Endothelial cell of umbilical vein (primary cell): ENCODE measurements around the gene INHA. TPM values are rescaled to one million over a fixed set of nuclear protein-coding genes. Genes with fewer than 3 reads are reported as not detected.

Experiments used
- BruUV-seq: library from RNA; stranded (reverse); fragments of 400-500 nt; replicated peaks from 2 replicates; lab custom pipeline; 2021; lab: Mats Ljungman, UMichigan
- CTCF ChIA-PET: fragments of 300-600, 350-600 bp; sonication (Branson Sonifier 250); formaldehyde crosslinking; loops from one replicate; lab custom pipeline; 2021; ENCODE audit warnings: antibody characterized with exemption, inconsistent platforms; lab: Charles Lee
- POLR2A ChIA-PET: fragments of 300-600, 350-600 bp; sonication (Branson Sonifier 250); formaldehyde crosslinking; loops from one replicate; lab custom pipeline; 2021; ENCODE audit warnings: antibody characterized with exemption, inconsistent platforms; lab: Charles Lee
- DNase-seq: peaks from one replicate; pipeline ENCODE4 v3.0.0-alpha.2; 2011; ENCODE audit warnings: low read depth, low spot score
- FAIRE-seq: peaks from 2 replicates; lab custom pipeline; 2011; peaks lifted over from hg19 to GRCh38; lab: Jason Lieb, UNC
- H2AFZ ChIP-seq: 2 replicates; pipeline ENCODE4 v1.6.0; 2012; ENCODE audit warnings: low read depth, low read length, control low read depth, inconsistent platforms
- H3K27ac ChIP-seq: 2 replicates; pipeline ENCODE4 v1.5.1; 2011; ENCODE audit warnings: low read depth, mild to moderate bottlenecking, control low read depth, low read length, moderate library complexity; ENCODE audit not compliant: insufficient read depth
- H3K27me3 ChIP-seq, 2 experiments: 2 replicates each; pipeline versions ENCODE4 v1.6.0 to v1.6.1; 2011; ENCODE audit warnings: low read length in 2 of 2, mixed read lengths in 1 of 2; ENCODE audit not compliant: control insufficient read depth in 2 of 2, insufficient read depth in 2 of 2
- H3K36me3 ChIP-seq, 2 experiments: 2 replicates in 1 of 2; 3 replicates in 1 of 2; pipeline ENCODE4 v1.5.1; 2011; ENCODE audit warnings: low read length in 2 of 2, mild to moderate bottlenecking in 1 of 2, moderate library complexity in 1 of 2; ENCODE audit not compliant: control insufficient read depth in 2 of 2, insufficient read depth in 2 of 2; ENCODE audit errors: extremely low read depth in 1 of 2
- H3K4me1 ChIP-seq: 3 replicates; pipeline ENCODE4 v1.5.1; 2011; ENCODE audit warnings: mild to moderate bottlenecking, low read length; ENCODE audit not compliant: control insufficient read depth, insufficient read depth; ENCODE audit errors: extremely low read depth
- H3K4me2 ChIP-seq: 2 replicates; pipeline ENCODE4 v1.6.1; 2011; ENCODE audit warnings: low read length, control low read depth, mixed read lengths; ENCODE audit not compliant: insufficient read depth
- H3K4me3 ChIP-seq, 3 experiments: fragments of 200-600 bp in 1 of 3; sonication (generic), shearing (Covaris generic) in 1 of 3; replicated peaks in 1 of 3; 2 replicates each; pipeline ENCODE4 v1.5.1; 2011 to 2016; ENCODE audit warnings: control low read depth in 3 of 3, low read length in 3 of 3, mild to moderate bottlenecking in 2 of 3, inconsistent platforms in 1 of 3, low read depth in 1 of 3, moderate library complexity in 1 of 3; ENCODE audit not compliant: insufficient read depth in 1 of 3
- H3K79me2 ChIP-seq: 2 replicates; pipeline ENCODE4 v1.6.0; 2012; ENCODE audit warnings: low read length, inconsistent platforms; ENCODE audit not compliant: control insufficient read depth, insufficient read depth
- H3K9ac ChIP-seq: replicated peaks from 2 replicates; pipeline ENCODE3; 2011; ENCODE audit warnings: low read length, control low read depth; ENCODE audit not compliant: insufficient read depth; ENCODE audit errors: extremely low read depth
- H3K9me1 ChIP-seq: replicated peaks from 3 replicates; pipeline ENCODE4 v1.6.0; 2011; ENCODE audit warnings: mild to moderate bottlenecking, low read length; ENCODE audit not compliant: control insufficient read depth, insufficient read depth; ENCODE audit errors: extremely low read depth
- H3K9me3 ChIP-seq: replicated peaks from 2 replicates; pipeline ENCODE4 v1.5.1; 2012; ENCODE audit warnings: low read length, inconsistent platforms; ENCODE audit not compliant: control insufficient read depth, insufficient read depth
- H4K20me1 ChIP-seq: replicated peaks from 2 replicates; pipeline ENCODE3; 2011; ENCODE audit warnings: mild to moderate bottlenecking, low read length; ENCODE audit not compliant: control insufficient read depth, insufficient read depth; ENCODE audit errors: extremely low read depth
- CTCF ChIP-seq, 2 donors: IDR thresholded peaks; 1 replicate in 1 of 2; 2 replicates in 1 of 2; pipeline ENCODE4 v1.5.1; 2011; ENCODE audit warnings: low read length in 2 of 2, mild to moderate bottlenecking in 2 of 2, moderate library complexity in 2 of 2, control low read depth in 1 of 2, inconsistent platforms in 1 of 2, low read depth in 1 of 2; ENCODE audit not compliant: insufficient read depth in 1 of 2; ENCODE audit errors: extremely low read depth in 1 of 2
- EZH2 ChIP-seq: IDR thresholded peaks from 2 replicates; pipeline ENCODE4 v1.6.1; 2012; ENCODE audit warnings: borderline replicate concordance, low read depth, mild to moderate bottlenecking, moderate library complexity, low read length, inconsistent platforms; ENCODE audit not compliant: severe bottlenecking
- FOS ChIP-seq: IDR thresholded peaks from 2 replicates; pipeline ENCODE4 v1.6.1; 2011; ENCODE audit warnings: mild to moderate bottlenecking, low read length, moderate library complexity, borderline replicate concordance; ENCODE audit not compliant: insufficient read depth
- GATA2 ChIP-seq: IDR thresholded peaks from 2 replicates; pipeline ENCODE4 v1.7.0; 2011; ENCODE audit warnings: low read depth, mild to moderate bottlenecking, moderate library complexity, mixed read lengths, low read length; ENCODE audit not compliant: insufficient read length, insufficient read depth
- JUN ChIP-seq: IDR thresholded peaks from 2 replicates; pipeline ENCODE4 v1.6.1; 2011; ENCODE audit warnings: borderline replicate concordance, low read depth; ENCODE audit not compliant: insufficient read length, insufficient read depth
- MAX ChIP-seq: IDR thresholded peaks from 2 replicates; pipeline ENCODE4 v1.6.1; 2011; ENCODE audit not compliant: insufficient read depth, insufficient read length
- MYC ChIP-seq: IDR thresholded peaks from one replicate; pipeline ENCODE4 v1.6.1; 2011; ENCODE audit warnings: mild to moderate bottlenecking, low read depth, low read length
- POLR2A ChIP-seq: IDR thresholded peaks from 2 replicates; pipeline ENCODE4 v1.6.1; 2012; ENCODE audit warnings: low read depth, mild to moderate bottlenecking, control low read depth, low read length
- POLR2AphosphoS5 ChIP-seq: IDR thresholded peaks from 2 replicates; pipeline ENCODE4 v1.6.1; 2012; ENCODE audit warnings: low read depth, mild to moderate bottlenecking, control low read depth, low read length, moderate library complexity; ENCODE audit not compliant: insufficient read depth
- dilution Hi-C: fragments of 300-500 bp; cut with MboI; formaldehyde crosslinking; loops from one replicate; pipeline ENCODE4 v1.15.0; 2019; ENCODE audit warnings: low sequenced_read_pairs; ENCODE audit not compliant: extremely low pct_ligation_motif_present
- intact Hi-C: fragments of 100-400 bp; cut with micrococcal nuclease; formaldehyde crosslinking; loops from one replicate; pipeline ENCODE4 v1.10.0; 2022
- polyA plus RNA-seq, 4 experiments: library from polyadenylated mRNA; depleted of rRNA in 3 of 4; stranded (reverse) in 3 of 4; unstranded in 1 of 4; fragments of >200 nt; gene quantifications; 2 replicates each; pipeline versions ENCODE4 v1.2.1 to v1.2.3, GENCODE V29; 2011 to 2012; ENCODE audit warnings: missing spikeins in 1 of 4
- total RNA-seq: library from RNA; stranded (reverse); gene quantifications from 2 replicates; pipeline ENCODE4 v1.2.3, GENCODE V29; 2021

INHA gene
- total and polyA plus RNA-seq, 2 donors (not counting 3 experiments of a cell fraction or from before 2014, with no cell fraction given), result 0.06 TPM; not detected in 1

- BruUV-seq, result TSS peak; percentile 67
- ChIA-PET POLR2A (interaction anchor here (0.7 kb wide), 1 partner anchor 32 kb away, joined by 5 read pairs; no protein-coding TSS in a partner anchor), CTCF (interaction anchor here (0.7 to 3.6 kb wide), 8 partner anchors 27 to 102 kb away, joined by 3 to 23 read pairs (median 4); partner anchors contain the start of gene OBSL1)
- dilution Hi-C loops, result no loop called here
- no peaks in the 10 kb centered on the region for H3K79me2 ChIP-seq
- H2AFZ ChIP-seq, result peak within 1 kb of the TSS; percentile 98
- peak; percentile 95 for DNase-seq
- H3K27ac ChIP-seq, result peak within 1 kb of the TSS; percentile 86
- H3K9me3 ChIP-seq, result no peaks in the 10 kb centered on the region
- TF ChIP-seq POLR2A (peak; percentile 97), EZH2 (no peak), FOS (peak; percentile 35), MAX (peak; percentile 26), MYC (no peak), JUN (no peak), CTCF (IDR thresholded peaks at IDR 0.05; ENCODE audit: extremely low read depth in 1 of 2, insufficient read depth in 1 of 2, low read depth in 1 of 2, low read length in 2 of 2) (no peak), GATA2 (no peak), POLR2AphosphoS5 (peak; percentile 84)
- no peaks in the 10 kb centered on the region for H3K9me1 ChIP-seq
- H3K4me1 ChIP-seq, result peaks cover 12% of the 10 kb centered on the region
- peak within 1 kb of the TSS; percentile 81 for H3K4me2 ChIP-seq
- FAIRE-seq, result peak; percentile 97
- intact Hi-C loops, result loop anchor here (1.0 kb wide), 5 partner anchors 26 to 209 kb away; partner anchors contain the start of genes CHPF, GMPPA and OBSL1
- peak within 1 kb of the TSS; percentile 47 to 76 (median 67) for H3K4me3 ChIP-seq
- no peaks in the 10 kb centered on the region for H3K27me3 ChIP-seq
- H4K20me1 ChIP-seq, result no peaks in the 10 kb centered on the region
- H3K9ac ChIP-seq, result peak within 1 kb of the TSS; percentile 90
- H3K36me3 ChIP-seq, result peaks cover 0 to 15% of the 10 kb centered on the region in 2 experiments
Measured at GRCh38 chr2:219597552-219598307, 25.6 kb downstream of the INHA start, which contains the start of gene STK11IP. Gene STK11IP (plus strand): TSS chr2:219597857. CDS start chr2:219598120, 263 bp downstream.
